NT2/D1 (cell line): ENCODE data around the gene DIP2C.
"Not testable (repeated sequence)": the region's sequence is repeated elsewhere in the genome, so short reads cannot be mapped to it uniquely, and the experiment has no call there.

Source experiments
- DNase-seq: peaks from one replicate; pipeline ENCODE4 v3.0.0-alpha.2; 2011; ENCODE audit warnings: low read depth, low spot score
- H3K27me3 ChIP-seq: 2 replicates; pipeline ENCODE4 v1.6.0; 2011; ENCODE audit warnings: mild to moderate bottlenecking; ENCODE audit not compliant: insufficient read length, insufficient read depth
- H3K36me3 ChIP-seq: 2 replicates; pipeline ENCODE4 v1.6.1; 2011; ENCODE audit warnings: mild to moderate bottlenecking, low read length, mixed read lengths; ENCODE audit not compliant: insufficient read depth, insufficient read length
- H3K4me1 ChIP-seq: 2 replicates; pipeline ENCODE4 v1.5.1; 2011; ENCODE audit not compliant: insufficient read depth, insufficient read length
- H3K4me3 ChIP-seq: 2 replicates; pipeline ENCODE4 v1.5.1; 2011; ENCODE audit warnings: low read depth; ENCODE audit not compliant: insufficient read length
- H3K9ac ChIP-seq: 2 replicates; pipeline ENCODE4 v1.6.0; 2011; ENCODE audit warnings: low read depth; ENCODE audit not compliant: insufficient read length
- H3K9me3 ChIP-seq: 2 replicates; pipeline ENCODE4 v1.5.1; 2011; ENCODE audit warnings: mild to moderate bottlenecking, low read length; ENCODE audit not compliant: insufficient read depth
- SUZ12 ChIP-seq: IDR thresholded peaks from 2 replicates; pipeline ENCODE4 v1.6.1; 2011; ENCODE audit not compliant: insufficient read length, insufficient read depth; ENCODE audit errors: extremely low read depth
- YY1 ChIP-seq: IDR thresholded peaks from 2 replicates; pipeline ENCODE4 v1.6.1; 2011; ENCODE audit not compliant: insufficient read length, insufficient read depth
- ZNF274 ChIP-seq: IDR thresholded peaks from 2 replicates; pipeline ENCODE4 v1.6.1; 2011; ENCODE audit warnings: mild to moderate bottlenecking, low read depth, low read length

Gene DIP2C

GRCh38 chr10:612696-613095 lies 76.8 kb downstream of the DIP2C start:
- H3K27me3 ChIP-seq, result no peaks in the 10 kb centered on the region
- no peaks in the 10 kb centered on the region for H3K9me3 ChIP-seq
- H3K4me1 ChIP-seq, result no peaks in the 10 kb centered on the region
- DNase-seq, result no peak
- H3K36me3 ChIP-seq, result no peaks in the 10 kb centered on the region
- no peak for TF ChIP-seq SUZ12
- TF ChIP-seq ZNF274, result no peak
- no peak for TF ChIP-seq YY1
- no peak overlapping the region for H3K9ac ChIP-seq
- H3K4me3 ChIP-seq, result no peak overlapping the region

GRCh38 chr10:610642-611305 lies 78.7 kb downstream of the DIP2C start:
- H3K27me3 ChIP-seq, H3K4me3 ChIP-seq, DNase-seq, H3K9me3 ChIP-seq, H3K9ac ChIP-seq, H3K36me3 ChIP-seq, H3K4me1 ChIP-seq: not testable (repeated sequence)

- no peak for TF ChIP-seq SUZ12
- no peaks in the 10 kb centered on the region for H3K4me1 ChIP-seq
- DNase-seq, result no peak
- no peak overlapping the region for H3K9ac ChIP-seq
- no peaks in the 10 kb centered on the region for H3K36me3 ChIP-seq
- H3K9me3 ChIP-seq, result no peaks in the 10 kb centered on the region
- no peaks in the 10 kb centered on the region for H3K27me3 ChIP-seq
- no peak overlapping the region for H3K4me3 ChIP-seq
Observed at GRCh38 chr10:609868-610545, 79.5 kb downstream of the DIP2C start.

GRCh38 chr10:609262-609658 lies 80.2 kb downstream of the DIP2C start:
- DNase-seq, result no peak
- Histone ChIP-seq H3K4me3 (no peak overlapping the region), H3K36me3 (no peaks in the 10 kb centered on the region), H3K4me1 (no peaks in the 10 kb centered on the region), H3K9me3 (no peaks in the 10 kb centered on the region), H3K27me3 (no peaks in the 10 kb centered on the region), H3K9ac (no peak overlapping the region)
- TF ChIP-seq SUZ12 (no peak), YY1 (no peak), ZNF274 (no peak)

GRCh38 chr10:608331-609261 lies 80.9 kb downstream of the DIP2C start:
- no peaks in the 10 kb centered on the region for H3K9me3 ChIP-seq
- no peak for TF ChIP-seq SUZ12
- TF ChIP-seq YY1, result no peak
- TF ChIP-seq ZNF274, result no peak
- no peaks in the 10 kb centered on the region for H3K4me1 ChIP-seq
- DNase-seq, result no peak
- no peak overlapping the region for H3K9ac ChIP-seq
- no peak overlapping the region for H3K4me3 ChIP-seq
- H3K27me3 ChIP-seq, result no peaks in the 10 kb centered on the region
- H3K36me3 ChIP-seq, result no peaks in the 10 kb centered on the region

- Histone ChIP-seq H3K27me3 (no peaks in the 10 kb centered on the region), H3K36me3 (no peaks in the 10 kb centered on the region), H3K9ac (no peak overlapping the region), H3K9me3 (no peaks in the 10 kb centered on the region), H3K4me1 (peaks cover 2% of the 10 kb centered on the region), H3K4me3 (no peak overlapping the region)
- TF ChIP-seq SUZ12 (no peak), YY1 (no peak), ZNF274 (no peak)
- no peak for DNase-seq
Observed at GRCh38 chr10:607545-608185, 81.8 kb downstream of the DIP2C start.
